HT-29 (cell line): ENCODE measurements around the gene SH3BGR. TPM values are rescaled to one million over a fixed set of nuclear protein-coding genes. Genes with fewer than 3 reads are reported as not detected.
A peak's percentile ranks its signal among the peaks of the same experiment; 100 is the strongest.

Experiments used
- DNase-seq: peaks from one replicate; pipeline ENCODE4 v3.0.0-alpha.2; 2015; ENCODE audit warnings: low spot score
- total RNA-seq: library from RNA; depleted of rRNA; stranded (reverse); fragments of >200 nt; shearing (Covaris generic); gene quantifications from 2 replicates; pipeline ENCODE4 v1.2.3, GENCODE V29; 2014

Gene SH3BGR
- total RNA-seq, 1 experiment from 2014 or later: not detected

- DNase-seq: no peak
These were observed 3.3 kb downstream of the SH3BGR start for GRCh38 chr21:39454949-39455668.

- no peak for DNase-seq
These were observed 4.9 kb downstream of the SH3BGR start for GRCh38 chr21:39456665-39457064.

GRCh38 chr21:39461419-39461818 is 9.6 kb downstream of the SH3BGR start:
- DNase-seq: no peak

GRCh38 chr21:39463308-39463707 is 11.5 kb downstream of the SH3BGR start:
- DNase-seq: no peak

- DNase-seq: no peak
These were observed 14.8 kb downstream of the SH3BGR start for GRCh38 chr21:39466584-39466983.

- DNase-seq: no peak
These were observed 16.0 kb downstream of the SH3BGR start for GRCh38 chr21:39467746-39468145.

- no peak for DNase-seq
These were observed 16.8 kb downstream of the SH3BGR start for GRCh38 chr21:39468559-39468958.

GRCh38 chr21:39471598-39471997 is 19.8 kb downstream of the SH3BGR start:
- DNase-seq: no peak

GRCh38 chr21:39472786-39473185 is 21.0 kb downstream of the SH3BGR start:
- DNase-seq: no peak

GRCh38 chr21:39474611-39475010 is 22.8 kb downstream of the SH3BGR start:
- DNase-seq: no peak

- DNase-seq: no peak
These were observed 27.5 kb downstream of the SH3BGR start for GRCh38 chr21:39479164-39479813.

GRCh38 chr21:39479814-39480182 is 28.0 kb downstream of the SH3BGR start:
- no peak for DNase-seq

GRCh38 chr21:39480271-39480670 is 28.5 kb downstream of the SH3BGR start:
- no peak for DNase-seq

- DNase-seq: no peak
These were observed 30.1 kb downstream of the SH3BGR start for GRCh38 chr21:39481886-39482285.

- peak; percentile 2 for DNase-seq
These were observed 32.1 kb downstream of the SH3BGR start for GRCh38 chr21:39483917-39484316.

- DNase-seq: no peak
These were observed 33.0 kb downstream of the SH3BGR start for GRCh38 chr21:39484711-39485276.

- DNase-seq: no peak
These were observed 37.7 kb downstream of the SH3BGR start for GRCh38 chr21:39489380-39489924.

GRCh38 chr21:39499156-39499555 is 47.4 kb downstream of the SH3BGR start:
- DNase-seq: no peak

- DNase-seq: no peak
These were observed 50.9 kb downstream of the SH3BGR start for GRCh38 chr21:39502631-39503030.

- DNase-seq: no peak
These were observed 51.5 kb downstream of the SH3BGR start for GRCh38 chr21:39503123-39503762.

GRCh38 chr21:39504230-39504629 is 52.5 kb downstream of the SH3BGR start:
- DNase-seq: no peak

GRCh38 chr21:39510240-39510639 is 58.5 kb downstream of the SH3BGR start:
- DNase-seq: no peak
